Iris pigment epithelial cell (primary cell): ENCODE measurements around the gene CCRL2.
"Not testable (repeated sequence)": the region's sequence is repeated elsewhere in the genome, so short reads cannot be mapped to it uniquely, and the experiment has no call there.

Source experiments
- DNase-seq: peaks from one replicate; pipeline ENCODE4 v3.0.0-alpha.2; 2011; ENCODE audit warnings: low read depth

Gene CCRL2

DNA sequence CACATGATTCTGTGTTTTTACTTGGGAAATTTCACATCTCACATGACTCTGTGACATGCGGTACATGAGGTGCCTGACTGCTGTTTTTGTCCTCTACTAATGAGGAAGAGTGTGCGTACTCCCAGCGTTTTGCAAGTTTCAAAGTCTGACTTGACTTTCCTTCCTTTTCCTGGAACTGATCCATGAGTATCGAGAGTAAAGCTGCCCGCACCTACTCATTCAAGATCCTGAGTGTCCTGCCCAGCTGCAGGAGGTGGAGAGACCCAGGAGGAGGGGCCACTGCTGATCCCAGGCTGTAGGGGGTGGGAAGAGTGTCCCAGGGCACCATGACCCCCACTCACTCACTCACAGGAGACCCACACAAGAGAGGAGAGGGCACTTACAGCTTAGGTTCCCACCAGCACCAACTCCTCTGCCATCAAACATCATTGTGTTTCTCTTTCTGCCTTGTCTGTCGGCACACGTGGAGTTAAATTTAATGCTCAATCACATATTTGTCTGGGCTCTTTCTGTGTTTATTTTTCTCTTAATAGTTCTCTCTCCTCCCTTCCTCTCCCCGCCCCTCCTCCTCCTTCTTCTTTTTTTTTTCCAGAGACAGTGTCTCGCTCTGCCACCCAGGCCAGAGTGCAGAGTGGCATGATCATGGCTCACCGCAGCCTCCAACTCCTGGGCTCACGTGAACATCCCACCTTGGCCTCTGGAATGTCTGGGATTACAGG, 1.6 kb upstream of the CCRL2 start:
- DNase-seq: no peak

DNA sequence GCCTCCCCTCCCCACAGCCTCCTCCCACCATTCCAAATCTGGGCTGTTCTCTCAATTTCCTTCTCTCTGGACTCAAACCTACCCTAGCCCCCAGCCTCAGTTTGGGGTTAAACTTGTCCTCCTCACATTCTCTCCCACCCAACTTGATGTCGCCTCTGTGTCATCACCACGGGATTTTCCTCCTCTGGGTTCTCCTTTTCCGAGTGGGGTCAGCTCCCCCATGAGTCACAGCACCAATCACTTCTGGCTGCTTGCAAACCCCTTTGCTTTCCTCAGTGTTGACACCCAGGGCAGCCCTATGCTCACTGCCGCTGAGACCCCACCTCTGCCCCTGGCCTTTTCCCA, 644 bp upstream of the CCRL2 start:
- no peak for DNase-seq

DNA sequence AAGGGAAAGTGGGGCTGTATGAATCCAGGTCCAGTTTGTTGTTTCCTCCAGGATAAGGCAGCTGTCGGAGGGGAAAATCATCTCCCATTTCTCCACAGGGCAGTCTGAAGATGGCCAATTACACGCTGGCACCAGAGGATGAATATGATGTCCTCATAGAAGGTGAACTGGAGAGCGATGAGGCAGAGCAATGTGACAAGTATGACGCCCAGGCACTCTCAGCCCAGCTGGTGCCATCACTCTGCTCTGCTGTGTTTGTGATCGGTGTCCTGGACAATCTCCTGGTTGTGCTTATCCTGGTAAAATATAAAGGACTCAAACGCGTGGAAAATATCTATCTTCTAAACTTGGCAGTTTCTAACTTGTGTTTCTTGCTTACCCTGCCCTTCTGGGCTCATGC, 911 bp downstream of the CCRL2 start:
- DNase-seq: no peak

DNA sequence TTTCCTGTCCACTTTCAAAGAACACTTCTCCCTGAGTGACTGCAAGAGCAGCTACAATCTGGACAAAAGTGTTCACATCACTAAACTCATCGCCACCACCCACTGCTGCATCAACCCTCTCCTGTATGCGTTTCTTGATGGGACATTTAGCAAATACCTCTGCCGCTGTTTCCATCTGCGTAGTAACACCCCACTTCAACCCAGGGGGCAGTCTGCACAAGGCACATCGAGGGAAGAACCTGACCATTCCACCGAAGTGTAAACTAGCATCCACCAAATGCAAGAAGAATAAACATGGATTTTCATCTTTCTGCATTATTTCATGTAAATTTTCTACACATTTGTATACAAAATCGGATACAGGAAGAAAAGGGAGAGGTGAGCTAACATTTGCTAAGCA, 1.8 kb downstream of the CCRL2 start:
- no peak for DNase-seq

DNA sequence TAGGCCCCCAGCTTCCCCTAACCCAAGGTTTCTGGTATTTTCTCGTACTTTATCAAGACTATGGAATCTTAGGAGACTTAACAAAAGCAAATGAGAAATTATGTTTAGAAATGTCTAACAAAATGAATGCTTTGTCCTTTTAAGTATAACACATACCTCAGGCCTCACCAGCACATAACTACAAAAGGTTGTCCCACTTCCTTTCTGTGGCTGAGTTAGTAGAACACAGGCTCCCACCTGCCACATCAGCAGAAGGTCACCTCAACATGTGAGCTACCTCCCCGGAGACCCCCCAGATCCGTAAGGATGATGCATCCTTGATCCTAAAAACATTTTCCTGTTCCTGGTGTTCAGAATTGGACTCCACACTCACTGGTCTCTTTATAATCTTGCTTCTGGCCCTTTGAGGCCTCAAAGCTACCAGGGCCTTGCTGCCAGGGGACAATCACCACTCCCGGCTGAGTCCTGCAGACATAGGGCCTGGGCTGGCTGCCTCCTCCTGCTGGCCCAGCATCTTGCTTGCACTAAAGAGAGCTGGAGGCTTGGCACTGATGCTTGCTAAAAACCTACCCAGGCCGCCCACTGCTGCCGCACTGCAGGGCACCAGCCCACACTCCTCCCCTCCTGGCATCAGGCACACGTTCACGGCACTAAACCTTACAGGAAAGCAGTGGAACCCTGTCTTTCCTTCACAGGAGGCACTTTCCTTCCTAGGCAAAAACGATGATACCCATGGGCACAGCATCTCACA, 2.9 kb downstream of the CCRL2 start:
- no peak for DNase-seq

DNA sequence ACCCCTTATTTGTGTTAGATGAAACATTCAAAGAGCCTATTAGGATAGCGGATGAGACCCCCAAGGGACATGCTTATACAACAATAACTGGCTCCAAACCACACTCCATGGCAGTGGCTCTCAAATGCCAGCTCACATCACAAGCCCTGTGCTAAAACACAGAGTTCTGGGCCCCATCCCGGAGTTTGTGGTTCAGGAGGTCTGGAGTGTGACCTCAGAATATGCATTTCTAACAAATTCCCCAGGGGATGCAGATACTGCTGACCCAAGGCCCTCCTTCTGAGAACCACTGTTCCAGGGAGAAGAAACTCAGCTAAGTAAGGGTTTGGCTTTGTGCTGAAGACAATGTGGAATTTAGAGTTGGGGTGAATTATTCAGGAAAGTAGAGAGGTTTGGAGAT, 3.6 kb downstream of the CCRL2 start:
- no peak for DNase-seq

DNA sequence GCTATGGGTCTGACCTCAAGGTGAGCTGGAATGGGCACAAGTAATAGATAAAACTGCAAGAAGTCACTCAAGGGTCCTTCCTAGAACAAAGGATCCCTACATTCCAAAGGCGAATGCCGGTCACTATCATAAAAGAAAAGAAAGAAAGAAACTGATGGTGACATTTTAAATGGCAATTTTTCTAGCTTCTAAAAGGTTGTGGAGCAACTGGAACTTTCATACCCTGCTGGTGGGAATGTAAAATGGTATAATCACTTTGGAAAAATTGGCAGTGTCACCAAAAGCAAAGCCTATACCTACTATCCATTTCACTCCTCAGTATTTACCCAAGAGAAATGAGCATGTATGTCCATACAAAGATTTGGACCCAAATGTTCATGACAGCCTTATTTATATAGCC, 4.2 kb downstream of the CCRL2 start:
- DNase-seq: no peak

DNA sequence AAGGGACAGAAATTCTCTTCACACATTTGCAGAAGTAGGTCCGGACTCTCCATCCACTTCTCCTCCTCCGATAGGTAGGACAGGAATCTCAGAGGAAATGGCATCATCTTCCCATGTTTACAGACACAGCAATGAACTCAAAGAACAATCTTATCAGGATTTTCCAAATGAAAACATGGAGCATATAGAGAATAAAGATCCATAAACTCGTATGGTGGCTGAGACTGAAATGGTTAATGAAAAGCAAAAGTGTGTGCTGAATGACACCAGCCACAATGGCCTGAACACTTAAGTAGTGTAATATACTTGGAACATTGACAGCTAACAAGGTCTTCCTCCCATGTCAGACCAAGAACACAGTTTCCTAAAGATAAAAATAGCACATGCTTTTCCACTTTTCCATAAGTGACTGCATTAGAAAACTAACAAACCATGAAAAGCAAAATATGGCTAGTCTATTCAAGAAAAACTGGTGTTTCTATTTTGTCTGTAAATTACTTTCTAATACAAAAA, 5.8 kb downstream of the CCRL2 start:
- no peak for DNase-seq

DNA sequence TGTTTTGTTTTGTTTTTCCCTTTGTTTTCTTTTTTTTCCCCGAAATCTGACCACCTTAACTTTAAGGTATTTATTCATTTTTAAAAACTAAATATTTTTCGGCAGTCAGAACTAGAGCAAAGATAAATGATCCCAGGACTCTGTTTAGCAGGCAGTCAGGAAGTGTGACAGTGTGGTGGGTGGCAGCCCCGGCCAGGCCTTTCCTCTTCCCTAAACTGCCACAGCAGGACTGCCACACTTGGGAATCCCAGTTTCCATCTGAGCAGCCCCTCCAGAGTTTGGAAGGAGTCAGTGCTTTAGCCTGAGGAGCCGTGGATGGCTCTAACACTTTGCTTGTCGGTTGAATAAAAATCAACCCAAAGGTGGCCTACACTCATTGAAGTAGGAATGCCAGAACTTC, 6.9 kb downstream of the CCRL2 start:
- no peak for DNase-seq

DNA sequence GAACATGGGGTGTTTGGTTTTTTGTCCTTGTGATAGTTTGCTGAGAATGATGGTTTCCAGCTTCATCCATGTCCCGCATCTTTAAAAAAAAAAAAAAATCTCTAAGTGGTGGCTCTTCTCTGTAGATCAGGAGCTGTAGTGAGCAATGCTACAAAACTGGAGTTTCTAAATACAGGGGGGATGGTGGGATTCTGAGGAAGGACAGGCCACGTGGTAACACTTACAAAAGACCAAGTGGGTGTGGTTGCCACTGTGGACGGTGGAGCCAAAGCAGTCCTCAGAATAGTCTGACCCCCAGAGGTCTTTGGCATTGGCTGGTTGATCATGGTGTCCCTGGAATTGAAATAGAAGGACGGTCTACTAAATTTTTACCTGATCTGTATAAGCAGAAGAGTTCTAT, 7.7 kb downstream of the CCRL2 start:
- DNase-seq: no peak

DNA sequence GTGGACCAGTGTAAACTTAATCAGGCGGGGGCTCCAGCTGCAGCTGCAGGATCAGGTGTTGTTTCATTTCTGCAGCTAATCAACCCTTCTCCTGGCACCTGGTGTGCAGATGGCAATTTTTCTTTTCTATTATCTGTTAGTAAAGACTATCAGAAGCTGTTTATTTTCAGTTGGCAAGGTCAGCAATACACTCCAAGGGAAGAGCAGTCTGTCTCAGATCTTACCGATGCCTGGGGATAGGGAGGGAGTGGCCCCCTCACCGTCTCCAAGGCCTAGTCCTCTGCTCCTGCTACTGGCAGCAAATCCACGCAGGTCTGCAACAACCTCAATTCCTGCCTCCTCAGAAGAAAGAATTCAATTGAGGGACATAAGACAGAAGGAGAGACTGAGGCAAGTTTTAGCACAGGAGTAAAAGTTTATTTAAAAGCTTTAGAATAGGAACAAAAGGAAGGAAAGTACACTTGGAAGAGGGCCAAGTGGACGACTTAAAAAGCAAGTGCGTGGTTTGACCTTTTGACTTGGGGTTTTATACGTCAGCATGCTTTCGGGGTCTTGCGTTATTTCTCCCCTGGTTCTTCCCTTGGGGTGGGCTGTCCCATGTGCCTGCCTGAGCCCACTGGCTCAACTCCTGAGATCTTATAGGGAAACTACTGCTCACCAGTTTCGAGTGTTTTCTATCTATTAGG, 9.2 kb downstream of the CCRL2 start:
- peak; percentile 40 for DNase-seq

DNA sequence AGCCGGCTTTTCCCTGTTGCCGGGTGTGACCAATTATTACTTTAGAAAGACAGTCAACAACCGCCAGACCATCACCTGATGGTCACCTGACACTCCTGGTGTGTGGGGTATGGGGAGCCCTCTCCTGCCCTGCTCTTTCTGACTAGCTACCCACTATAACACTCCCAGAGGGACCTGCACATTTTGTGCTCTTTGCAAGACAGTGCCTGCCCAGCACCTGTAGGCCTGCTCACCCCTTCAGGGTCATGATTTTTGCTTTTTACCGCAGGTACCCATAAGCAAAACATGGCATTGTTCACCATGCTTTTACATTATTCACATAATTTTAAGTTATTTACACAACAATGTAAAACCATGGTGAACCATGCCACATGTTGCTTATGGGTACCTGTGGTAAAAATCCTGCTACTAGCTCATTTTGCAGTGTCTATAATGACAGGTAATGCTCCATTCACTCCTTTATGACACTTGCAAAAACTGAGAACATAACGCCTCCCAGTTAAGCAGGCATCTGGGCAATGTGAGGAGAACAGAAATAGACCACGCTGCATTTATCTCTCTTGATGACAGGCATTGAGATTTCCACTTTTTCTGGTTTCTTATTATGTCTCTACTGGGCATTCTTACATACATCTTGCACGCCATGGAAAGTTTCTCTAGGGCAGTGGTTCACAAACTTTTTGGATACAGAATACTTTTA, 9.9 kb downstream of the CCRL2 start:
- no peak for DNase-seq

DNA sequence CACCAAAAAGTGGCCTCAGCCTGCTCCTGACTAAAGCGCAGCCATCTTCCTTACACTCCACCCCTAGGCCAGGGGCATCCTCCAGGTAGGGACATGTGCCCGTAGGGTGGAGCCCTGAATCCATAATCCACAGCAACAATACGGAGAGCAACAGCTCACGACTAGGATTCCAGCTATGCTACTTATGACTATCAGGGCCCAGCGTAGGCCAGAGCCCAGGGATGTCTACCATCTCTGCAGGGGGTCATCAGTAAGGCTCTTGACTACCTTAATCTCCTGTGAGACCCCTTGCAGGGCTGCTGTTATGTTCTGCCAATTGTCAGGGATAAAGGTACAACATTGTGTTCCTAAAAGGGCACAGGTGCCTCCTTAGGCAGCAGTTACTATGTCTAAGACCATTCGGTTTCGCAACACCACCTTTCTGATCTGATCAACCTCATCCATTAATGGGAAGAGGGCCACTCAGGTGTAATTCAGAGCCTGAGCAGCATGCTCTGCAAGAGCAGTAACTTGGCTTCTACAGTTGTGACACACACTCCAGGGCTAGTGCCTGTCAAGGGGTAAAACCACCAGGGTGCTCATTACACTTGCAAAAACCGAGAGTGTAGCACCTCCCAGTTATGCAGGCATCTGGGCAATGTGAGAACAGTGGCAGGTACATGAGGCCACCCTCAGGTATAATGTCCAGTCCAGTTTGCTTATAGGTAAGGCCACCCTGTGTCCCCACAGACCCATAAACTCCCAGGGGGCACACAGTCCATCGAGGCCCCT, 11.0 kb downstream of the CCRL2 start:
- DNase-seq: no peak

DNA sequence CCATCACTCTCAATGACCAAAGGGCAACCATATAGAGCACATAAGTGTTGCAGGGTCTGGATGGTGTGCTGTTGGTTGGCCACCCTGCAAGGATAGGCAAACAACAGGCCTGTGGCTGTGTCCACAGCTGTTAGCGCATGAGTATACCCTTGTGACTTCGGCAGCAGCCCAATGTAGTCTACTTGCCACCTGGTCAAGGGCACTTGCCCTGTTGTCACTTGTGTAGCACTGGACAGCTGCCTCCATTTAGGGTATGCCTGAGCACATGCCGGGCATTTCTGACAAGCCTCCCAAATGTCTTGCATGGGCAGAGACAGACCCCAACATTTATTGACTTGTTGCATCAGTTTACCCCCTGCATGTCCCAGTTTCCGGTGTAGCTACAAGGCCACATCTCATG, 12.8 kb downstream of the CCRL2 start:
- no peak for DNase-seq

DNA sequence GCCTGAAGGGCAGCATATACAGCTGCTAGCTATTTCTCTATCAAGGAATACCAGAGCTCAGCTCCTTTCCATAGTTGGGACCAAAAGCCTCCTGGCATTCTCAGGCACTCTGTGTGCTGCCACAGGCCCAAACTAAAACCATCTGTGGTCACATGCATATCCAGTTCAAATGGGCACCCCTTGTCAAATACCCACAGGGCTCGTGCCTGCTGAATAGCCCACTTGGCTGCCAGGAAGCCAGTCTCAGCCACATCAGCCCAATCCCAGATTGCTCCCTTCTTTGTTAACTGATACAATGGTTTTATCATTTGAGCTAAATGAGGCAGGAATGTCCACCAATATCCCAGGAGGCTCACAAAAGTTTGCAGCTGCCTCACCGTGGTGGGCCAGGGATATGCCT, 13.9 kb downstream of the CCRL2 start:
- no peak for DNase-seq

DNA sequence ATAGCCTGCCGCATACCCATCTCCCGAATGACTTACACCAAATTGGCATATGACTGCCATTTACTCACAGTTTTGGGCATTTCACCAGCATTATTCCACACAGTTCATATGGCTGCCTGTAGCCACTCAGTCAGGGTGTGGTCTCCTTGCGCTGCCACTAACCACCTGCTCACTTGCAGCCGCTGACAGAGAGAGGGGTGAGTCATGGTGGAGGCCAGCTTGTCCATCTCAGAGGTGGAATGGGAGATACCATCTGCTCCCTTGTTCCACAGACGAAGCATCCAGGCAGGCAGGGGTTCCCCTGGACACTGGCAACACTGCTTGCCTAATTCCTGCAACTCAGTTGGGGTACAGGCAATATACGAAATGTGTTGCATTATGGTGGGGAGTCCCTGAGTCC, 15.6 kb downstream of the CCRL2 start:
- peak; percentile 11 for DNase-seq

DNA sequence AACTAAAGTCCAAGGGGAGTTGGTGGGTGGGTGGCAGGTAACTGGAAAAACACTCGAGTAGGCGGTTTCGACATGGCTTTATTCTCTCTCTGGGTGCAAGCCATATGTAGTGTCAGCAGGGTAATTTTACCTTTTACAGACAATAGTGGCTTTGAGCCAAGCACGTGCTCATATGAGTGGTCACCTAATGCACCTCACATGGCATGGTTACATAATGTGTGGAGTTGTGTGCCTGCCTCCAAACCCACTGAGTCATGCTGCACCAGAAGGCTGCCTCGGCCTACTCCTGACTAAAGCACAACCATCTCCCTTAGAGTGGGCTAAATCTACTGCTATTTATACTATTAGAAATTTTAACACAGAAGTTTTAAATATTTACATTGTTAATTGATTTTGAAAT, 16.5 kb downstream of the CCRL2 start:
- peak; percentile 57 for DNase-seq

DNA sequence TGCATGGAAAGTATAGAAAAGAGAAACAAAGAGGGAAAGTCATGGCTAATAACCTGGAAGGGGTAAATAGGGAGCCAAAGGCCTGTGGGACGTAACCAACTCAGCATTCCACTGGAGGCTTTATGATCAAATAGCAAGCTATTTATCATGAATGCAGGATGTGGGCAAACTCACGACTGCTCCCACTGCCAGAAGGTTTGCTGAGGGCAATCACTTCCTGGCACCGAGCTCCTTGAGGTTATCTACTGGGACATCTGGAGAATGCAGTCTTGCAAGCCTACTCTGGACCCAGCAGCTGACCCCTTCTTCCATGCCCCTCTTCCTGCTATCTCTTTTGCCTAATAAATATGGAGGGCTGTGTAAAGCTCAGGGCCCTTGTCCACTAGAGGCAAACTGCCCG, 19.4 kb downstream of the CCRL2 start:
- DNase-seq: not testable (repeated sequence)

DNA sequence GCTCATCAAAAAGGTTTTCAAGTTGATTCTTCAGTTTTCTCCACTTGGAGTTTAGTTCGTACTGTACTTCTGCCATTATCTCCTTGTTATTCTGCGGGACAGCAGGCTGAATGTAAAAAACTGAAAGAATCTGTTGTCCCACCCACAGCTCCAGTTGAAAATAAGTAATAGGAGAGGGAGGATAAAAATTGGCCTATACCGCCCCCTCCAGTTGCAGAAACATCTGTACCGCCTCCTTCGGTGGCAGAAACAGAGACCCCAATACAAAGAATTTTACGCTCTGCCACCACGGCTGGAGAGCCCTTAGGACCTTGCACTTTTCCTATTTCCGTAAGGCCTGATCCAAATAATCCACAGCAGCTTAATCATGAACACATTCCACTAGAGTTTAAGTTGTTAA, 20.3 kb downstream of the CCRL2 start:
- DNase-seq: not testable (repeated sequence)

DNA sequence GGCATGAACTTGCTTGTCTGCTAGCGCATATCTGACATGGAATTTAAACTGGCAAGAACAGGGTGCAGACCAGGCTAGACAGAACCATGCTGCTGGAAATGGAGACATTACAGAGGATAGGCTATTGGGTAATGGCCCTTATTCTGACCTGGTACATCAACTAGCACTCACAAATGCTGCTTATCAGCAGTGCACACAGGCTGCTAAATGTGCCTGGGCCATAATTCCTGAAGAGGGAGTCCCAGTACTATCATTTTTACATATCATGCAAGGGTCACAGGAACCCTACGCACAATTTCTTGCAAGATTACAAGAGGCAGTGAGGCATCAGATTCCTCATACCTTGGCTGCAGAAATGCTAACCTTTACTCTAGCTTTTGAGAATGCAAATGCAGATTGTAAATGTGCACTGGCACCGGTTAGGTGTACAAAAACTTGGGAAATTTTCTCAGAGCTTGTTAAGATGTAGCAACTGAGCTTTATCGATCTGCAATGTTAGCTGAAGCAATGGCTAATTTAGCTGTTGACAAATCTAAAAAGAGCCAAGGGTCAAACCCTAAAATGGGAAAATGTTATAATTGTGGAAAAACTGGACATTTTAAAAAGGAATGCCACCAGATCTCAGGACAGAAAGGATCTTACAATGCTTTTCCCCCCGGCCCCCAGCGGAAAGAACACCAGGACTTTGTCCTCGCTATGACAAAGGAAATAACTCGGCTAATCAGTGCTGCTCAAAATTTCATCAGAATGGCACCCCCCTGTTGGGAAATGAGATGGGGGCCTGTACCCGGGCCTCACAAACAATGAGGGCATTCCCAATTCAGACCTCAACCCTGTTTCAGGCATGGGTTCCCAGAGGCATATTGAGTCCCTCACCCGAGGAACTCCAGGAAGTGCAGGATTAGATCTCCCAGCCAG, 21.1 kb downstream of the CCRL2 start:
- DNase-seq: no peak

DNA sequence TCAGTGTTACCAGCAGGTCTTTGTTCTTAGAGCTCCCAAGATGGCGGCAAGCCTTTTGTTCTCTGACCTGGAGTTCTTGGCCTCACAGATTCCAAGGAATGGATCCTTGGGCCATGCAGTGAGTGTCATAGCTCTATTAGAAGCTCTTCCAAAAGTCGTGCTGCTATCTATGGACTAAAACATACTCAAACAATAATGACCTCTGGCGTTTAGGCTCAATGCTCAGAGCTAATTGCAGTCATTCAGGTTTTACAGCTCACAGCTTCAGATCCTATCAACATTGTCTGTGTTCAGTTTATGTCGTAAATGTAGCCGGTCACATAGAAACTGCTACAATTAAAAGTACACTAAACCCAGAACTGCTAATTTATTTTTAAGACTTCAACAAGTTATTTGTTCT, 22.2 kb downstream of the CCRL2 start:
- no peak for DNase-seq
